VCaP (cell line): Measurements from ENCODE around the gene KCNIP2.

Source experiments
- H3K27ac ChIP-seq: fragments of 450-650 bp; 2 replicates; pipeline ENCODE4 v1.5.1; 2017
- TF ChIP-seq, protein P1 (sequence below): fragments of 450-650 bp; conservative IDR thresholded peaks from 2 replicates; pipeline ENCODE4 v1.5.1; 2017; ENCODE audit warnings: mild to moderate bottlenecking, moderate library complexity

KCNIP2 gene

DNA sequence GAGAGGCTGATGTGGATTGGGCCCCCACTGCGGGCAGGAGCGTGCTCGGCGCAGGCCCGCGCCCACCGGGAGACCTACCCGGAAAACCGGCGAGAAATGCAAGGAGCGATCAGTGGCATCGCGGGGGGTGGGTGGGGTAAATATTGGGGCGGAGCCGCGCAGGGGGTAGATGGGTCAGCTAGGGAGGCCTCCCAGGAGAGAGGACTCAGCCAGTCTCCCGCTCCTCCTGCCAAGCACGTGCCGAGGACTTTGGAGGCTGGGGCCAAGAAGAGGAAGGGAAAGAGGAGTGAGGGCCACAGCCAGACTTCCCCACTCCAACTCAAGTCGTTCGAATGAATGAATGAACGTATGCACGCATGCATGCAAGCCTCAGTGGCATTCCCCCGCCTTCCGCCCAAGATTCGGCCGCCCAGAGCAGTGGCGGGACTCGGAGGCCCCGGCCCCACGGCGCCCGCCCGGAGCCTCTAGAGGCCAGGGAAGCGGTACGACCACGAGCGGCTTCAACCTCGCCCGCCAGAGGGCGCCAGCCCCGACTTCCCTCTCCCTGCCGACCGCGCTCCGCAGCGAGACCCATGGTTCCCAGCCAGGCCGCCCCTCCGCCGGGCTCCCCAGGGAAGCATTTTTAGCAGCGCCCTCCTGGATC is 63.9 kb downstream of the KCNIP2 start:
- peak overlapping the region; percentile 7; the same call in 1 of the 2 replicates for H3K27ac ChIP-seq
- TF ChIP-seq, protein P1, sequence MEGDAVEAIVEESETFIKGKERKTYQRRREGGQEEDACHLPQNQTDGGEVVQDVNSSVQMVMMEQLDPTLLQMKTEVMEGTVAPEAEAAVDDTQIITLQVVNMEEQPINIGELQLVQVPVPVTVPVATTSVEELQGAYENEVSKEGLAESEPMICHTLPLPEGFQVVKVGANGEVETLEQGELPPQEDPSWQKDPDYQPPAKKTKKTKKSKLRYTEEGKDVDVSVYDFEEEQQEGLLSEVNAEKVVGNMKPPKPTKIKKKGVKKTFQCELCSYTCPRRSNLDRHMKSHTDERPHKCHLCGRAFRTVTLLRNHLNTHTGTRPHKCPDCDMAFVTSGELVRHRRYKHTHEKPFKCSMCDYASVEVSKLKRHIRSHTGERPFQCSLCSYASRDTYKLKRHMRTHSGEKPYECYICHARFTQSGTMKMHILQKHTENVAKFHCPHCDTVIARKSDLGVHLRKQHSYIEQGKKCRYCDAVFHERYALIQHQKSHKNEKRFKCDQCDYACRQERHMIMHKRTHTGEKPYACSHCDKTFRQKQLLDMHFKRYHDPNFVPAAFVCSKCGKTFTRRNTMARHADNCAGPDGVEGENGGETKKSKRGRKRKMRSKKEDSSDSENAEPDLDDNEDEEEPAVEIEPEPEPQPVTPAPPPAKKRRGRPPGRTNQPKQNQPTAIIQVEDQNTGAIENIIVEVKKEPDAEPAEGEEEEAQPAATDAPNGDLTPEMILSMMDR: peak; percentile 94

DNA sequence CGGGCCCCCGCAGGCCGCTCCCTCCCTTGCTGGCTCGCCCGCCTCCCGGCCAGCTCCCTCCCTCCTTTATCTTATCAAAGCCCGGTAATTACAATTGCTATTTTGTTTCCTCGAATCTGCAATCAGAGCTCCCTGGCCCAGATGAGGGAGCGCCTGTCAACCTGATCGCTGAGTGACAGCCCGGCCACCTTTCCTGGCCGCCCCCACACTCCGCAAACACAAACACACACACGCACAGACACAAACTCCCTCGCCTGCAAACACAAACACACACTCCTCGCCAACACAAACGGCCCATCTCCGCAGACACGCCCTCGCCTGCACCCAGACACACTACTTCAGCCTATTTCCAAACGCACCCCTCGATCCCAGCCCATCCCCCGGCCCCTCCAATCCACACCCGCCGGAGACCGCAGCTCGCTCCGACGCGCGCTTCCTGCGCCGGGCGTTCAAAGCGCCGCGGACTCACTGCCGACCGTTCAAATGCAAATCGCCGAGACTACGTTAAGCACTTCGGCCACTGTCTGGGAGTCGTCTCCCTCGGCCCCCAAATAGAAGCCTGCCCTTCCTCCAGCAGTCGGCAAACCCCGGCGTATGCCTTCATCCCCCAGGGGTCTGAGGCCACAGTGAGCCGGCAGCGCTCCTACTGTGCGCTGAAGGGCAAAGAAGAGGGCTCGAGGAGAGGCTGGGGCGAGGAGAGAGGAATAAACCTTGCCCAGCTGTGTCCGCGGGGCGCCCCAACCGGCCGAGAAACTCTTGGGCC is 64.6 kb downstream of the KCNIP2 start:
- TF ChIP-seq, protein P1: no peak
- peak overlapping the region; percentile 7; the same call in 1 of the 2 replicates for H3K27ac ChIP-seq

DNA sequence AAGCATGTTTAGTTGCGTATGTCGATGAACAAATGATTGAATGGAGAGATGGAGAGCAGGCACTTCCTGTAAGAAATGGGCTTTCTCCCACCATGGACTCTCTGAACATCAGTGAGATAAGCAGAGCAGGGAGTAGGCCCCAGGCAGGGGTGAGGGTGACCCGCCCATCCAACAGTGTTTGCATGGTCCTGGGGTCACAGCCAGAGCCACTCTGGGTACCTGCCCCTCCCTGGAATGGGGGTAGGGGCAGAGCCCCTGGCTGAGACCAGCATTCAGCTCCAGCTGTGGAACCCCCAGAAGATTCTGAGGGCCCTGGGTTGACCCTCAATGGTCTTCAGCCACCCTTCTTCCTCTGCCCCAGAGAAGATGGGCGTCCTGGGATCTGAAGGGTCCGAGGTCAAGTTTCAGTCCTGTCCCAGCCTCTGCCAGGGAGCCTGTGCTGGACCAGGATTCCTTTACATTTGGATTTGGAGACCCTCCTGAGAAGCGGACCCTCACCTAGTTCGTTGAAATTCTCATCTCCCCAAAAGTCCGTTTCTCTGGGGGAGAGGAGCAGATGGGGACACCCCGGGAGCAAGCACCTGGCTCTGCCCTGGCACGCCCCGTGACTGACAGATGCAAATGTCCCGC is 65.3 kb downstream of the KCNIP2 start:
- H3K27ac ChIP-seq: no peak overlapping the region
- TF ChIP-seq, protein P1: no peak

DNA sequence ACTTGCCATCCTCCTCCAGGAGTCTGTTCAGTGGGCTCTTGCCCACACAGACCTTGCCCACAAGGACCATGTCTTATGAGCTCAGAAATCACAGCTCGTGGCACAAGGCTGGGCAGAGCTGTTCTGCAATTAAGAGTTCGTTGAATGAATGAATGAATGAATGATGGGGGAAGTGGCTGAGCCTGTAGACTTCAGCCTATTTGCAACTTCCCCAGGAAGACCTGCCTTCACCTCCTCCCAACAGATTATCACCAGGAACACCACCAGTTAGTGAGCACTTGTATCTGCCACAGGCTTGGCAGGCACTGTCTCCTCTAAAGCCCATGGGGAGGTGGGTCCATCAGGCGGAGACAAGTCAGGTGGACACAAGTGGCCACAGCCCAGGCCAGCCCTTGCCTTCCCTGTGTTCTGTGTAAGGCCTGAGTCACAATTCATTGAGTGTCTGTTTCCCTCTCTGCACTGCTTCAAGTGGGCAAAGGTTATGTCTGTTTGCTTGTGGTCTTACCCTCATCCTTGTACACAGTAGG is 65.9 kb downstream of the KCNIP2 start:
- no peak overlapping the region for H3K27ac ChIP-seq
- TF ChIP-seq, protein P1: no peak

DNA sequence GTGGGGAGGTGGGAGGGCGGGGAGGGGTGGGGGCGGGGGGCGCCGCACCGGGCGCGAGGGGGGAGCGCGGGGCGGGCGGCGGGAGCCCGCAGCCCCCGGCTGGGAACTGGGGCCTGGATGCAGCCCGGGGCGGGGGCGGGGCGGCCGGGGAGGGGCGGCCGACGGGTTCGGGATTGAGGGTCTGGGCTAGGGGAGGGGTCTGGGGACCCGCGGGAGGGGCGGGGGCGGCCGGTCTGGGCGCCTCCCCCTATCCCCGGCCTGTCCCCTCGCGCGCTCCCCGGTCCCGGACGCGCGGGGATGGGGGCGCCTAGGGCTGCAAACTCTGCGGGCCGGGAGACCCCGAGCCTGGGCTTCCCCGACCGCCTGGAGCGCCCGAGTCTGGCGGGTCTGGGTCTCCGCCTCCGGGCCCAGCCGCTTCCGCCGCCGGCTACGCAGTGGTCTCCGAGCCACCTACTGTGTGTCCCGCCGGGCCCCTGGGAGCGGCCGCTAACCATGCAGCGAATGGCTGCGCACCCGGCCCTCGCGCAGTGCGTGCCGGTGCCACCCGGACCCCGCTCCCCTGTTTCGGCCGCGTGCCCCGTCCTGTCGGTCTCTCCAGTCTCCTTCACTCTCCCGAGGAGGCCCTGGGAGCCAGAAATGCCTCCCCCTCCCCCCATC is 67.3 kb downstream of the KCNIP2 start:
- H3K27ac ChIP-seq: no peak overlapping the region
- TF ChIP-seq, protein P1: no peak
